OCI-LY7 (cell line): Measurements from ENCODE around the gene MLST8.

Experiments used
- CTCF ChIP-seq: fragments of 200-600 bp; sonication (generic); conservative IDR thresholded peaks from 2 replicates; pipeline ENCODE4 v1.5.1; 2014; ENCODE audit warnings: mild to moderate bottlenecking, antibody characterized with exemption, low read length, moderate library complexity, mixed read lengths
- EZH2phosphoT487 ChIP-seq: fragments of 200-600 bp; sonication (generic); IDR thresholded peaks from 2 replicates; pipeline ENCODE4 v1.6.1; 2018; ENCODE audit warnings: low read depth, borderline replicate concordance, mild to moderate bottlenecking, mixed run types, antibody characterized with exemption, low read length, moderate library complexity, mixed read lengths

DNA sequence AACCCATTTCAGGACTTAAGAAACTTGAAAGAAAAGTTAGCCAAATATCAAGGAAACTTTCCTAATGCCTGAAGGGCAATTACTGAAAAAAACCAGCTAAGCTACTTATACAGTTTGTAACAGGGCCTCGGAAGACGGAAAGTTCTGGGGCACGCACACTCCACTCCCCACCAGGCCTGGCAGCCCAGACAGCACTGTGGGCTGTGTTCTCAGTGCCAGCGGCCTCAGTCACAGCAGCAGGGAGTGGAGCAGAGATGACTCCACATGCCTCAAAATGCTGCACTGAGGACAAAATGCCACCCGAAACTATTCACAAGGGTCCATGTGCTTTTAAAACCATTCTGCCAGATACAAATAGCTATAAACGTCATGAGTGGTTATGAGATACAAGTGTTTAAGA is 52.5 kb downstream of the MLST8 start:
- TF ChIP-seq EZH2phosphoT487 (no peak), CTCF (no peak)
